Panc1 (cell line): Measurements from ENCODE around the gene SYT1.

Experiments
- CTCF ChIP-seq: fragments of 450-650 bp; IDR thresholded peaks from 2 replicates; pipeline ENCODE4 v1.5.1; 2017; ENCODE audit warnings: mild to moderate bottlenecking
- REST ChIP-seq, 2 experiments: IDR thresholded peaks; 2 replicates each; pipeline ENCODE4 v1.6.1; 2011 to 2012; ENCODE audit warnings: low read depth in 2 of 2, control low read depth in 1 of 2, low read length in 1 of 2, mild to moderate bottlenecking in 1 of 2, moderate library complexity in 1 of 2; ENCODE audit not compliant: insufficient read depth in 1 of 2

- TF ChIP-seq REST (IDR thresholded peaks at IDR 0.05; ENCODE audit: insufficient read depth in 1 of 2, low read depth in 2 of 2, low read length in 1 of 2) = no peak
- no peak for TF ChIP-seq CTCF
Observed at GRCh38 chr12:79262938-79263337, 398.4 kb downstream of the SYT1 start.
